Calu3 (cell line): ENCODE data around the gene XIAP. TPM values are rescaled to one million over a fixed set of nuclear protein-coding genes. Genes with fewer than 3 reads are reported as not detected.
A peak's percentile ranks its signal among the peaks of the same experiment; 100 is the strongest.

ENCODE experiments used
- BruUV-seq: library from RNA; stranded (reverse); fragments of 400-500 nt; replicated peaks from 2 replicates; lab custom pipeline; 2021; lab: Mats Ljungman, UMichigan
- CTCF ChIA-PET: fragments of 300-600 bp; sonication (Branson Sonifier 250); formaldehyde crosslinking; loops from one replicate; lab custom pipeline; 2022; ENCODE audit warnings: antibody characterized with exemption; lab: Charles Lee
- DNase-seq: peaks from one replicate; pipeline ENCODE4 v3.0.0; 2022
- H3K27ac Mint-ChIP-seq: one replicate; pipeline ENCODE4 v1.8.0; 2022; ENCODE audit warnings: mixed read lengths; ENCODE audit not compliant: unreplicated experiment
- H3K27me3 Mint-ChIP-seq: one replicate; pipeline ENCODE4 v1.8.0; 2022; ENCODE audit warnings: mixed read lengths; ENCODE audit not compliant: unreplicated experiment
- H3K36me3 Mint-ChIP-seq: one replicate; pipeline ENCODE4 v1.8.0; 2022; ENCODE audit warnings: mild to moderate bottlenecking, moderate library complexity, mixed read lengths; ENCODE audit not compliant: insufficient read depth, unreplicated experiment
- H3K4me1 Mint-ChIP-seq: one replicate; pipeline ENCODE4 v1.8.0; 2022; ENCODE audit warnings: mild to moderate bottlenecking, low read depth, mixed read lengths; ENCODE audit not compliant: unreplicated experiment
- H3K4me3 Mint-ChIP-seq: one replicate; pipeline ENCODE4 v1.8.0; 2022; ENCODE audit warnings: mild to moderate bottlenecking, low read depth, moderate library complexity, mixed read lengths; ENCODE audit not compliant: unreplicated experiment
- H3K9me3 Mint-ChIP-seq: one replicate; pipeline ENCODE4 v1.8.0; 2022; ENCODE audit warnings: low read depth, mixed read lengths; ENCODE audit not compliant: unreplicated experiment
- CTCF ChIP-seq: fragments of 200-600 bp; IDR thresholded peaks from one replicate; pipeline ENCODE4 v1.8.0; 2022; ENCODE audit warnings: antibody characterized with exemption; ENCODE audit not compliant: unreplicated experiment
- intact Hi-C: fragments of 100-400 bp; cut with micrococcal nuclease; formaldehyde crosslinking; loops from one replicate; pipeline ENCODE4 v1.10.0; 2022; ENCODE audit not compliant: unreplicated experiment
- total RNA-seq: library from RNA; stranded (reverse); gene quantifications from 2 replicates; pipeline ENCODE4 v1.2.3, GENCODE V29; 2022

XIAP gene
- total RNA-seq, 1 experiment from 2014 or later, result 62.8 TPM

DNA sequence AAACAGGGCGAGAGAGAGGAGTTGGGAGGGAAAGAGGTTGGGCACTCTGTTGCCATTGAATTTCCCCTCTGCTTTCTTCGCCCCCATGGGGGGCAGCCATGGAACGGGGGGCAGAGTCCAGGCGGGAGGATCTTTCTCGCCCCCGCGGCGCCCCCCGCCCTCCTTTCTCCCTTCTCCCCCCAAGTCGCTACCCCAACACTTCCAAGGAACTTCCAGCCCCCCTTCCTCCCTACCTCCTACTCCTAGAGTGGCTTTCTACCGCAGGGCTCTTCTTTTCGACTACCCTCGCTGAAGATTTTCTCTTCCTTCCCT, 101.1 kb downstream of the XIAP start:
- Mint-ChIP-seq H3K27me3 (no peaks in the 10 kb centered on the region), H3K4me1 (peaks cover 9% of the 10 kb centered on the region), H3K9me3 (no peaks in the 10 kb centered on the region), H3K4me3 (peak overlapping the region; percentile 97), H3K27ac (peak overlapping the region; percentile 100), H3K36me3 (peaks cover 57% of the 10 kb centered on the region)
- intact Hi-C loops, result loop anchor here (5.0 kb wide), 3 partner anchors 44 to 129 kb away; no protein-coding TSS in a partner anchor
- no peak for DNase-seq
- CTCF ChIA-PET, result interaction anchor here (0.6 to 2.5 kb wide), 2 partner anchors 16 to 82 kb away, joined by 3 to 26 read pairs; no protein-coding TSS in a partner anchor
- no peak for TF ChIP-seq CTCF
- BruUV-seq, result TSS peak; percentile 19

DNA sequence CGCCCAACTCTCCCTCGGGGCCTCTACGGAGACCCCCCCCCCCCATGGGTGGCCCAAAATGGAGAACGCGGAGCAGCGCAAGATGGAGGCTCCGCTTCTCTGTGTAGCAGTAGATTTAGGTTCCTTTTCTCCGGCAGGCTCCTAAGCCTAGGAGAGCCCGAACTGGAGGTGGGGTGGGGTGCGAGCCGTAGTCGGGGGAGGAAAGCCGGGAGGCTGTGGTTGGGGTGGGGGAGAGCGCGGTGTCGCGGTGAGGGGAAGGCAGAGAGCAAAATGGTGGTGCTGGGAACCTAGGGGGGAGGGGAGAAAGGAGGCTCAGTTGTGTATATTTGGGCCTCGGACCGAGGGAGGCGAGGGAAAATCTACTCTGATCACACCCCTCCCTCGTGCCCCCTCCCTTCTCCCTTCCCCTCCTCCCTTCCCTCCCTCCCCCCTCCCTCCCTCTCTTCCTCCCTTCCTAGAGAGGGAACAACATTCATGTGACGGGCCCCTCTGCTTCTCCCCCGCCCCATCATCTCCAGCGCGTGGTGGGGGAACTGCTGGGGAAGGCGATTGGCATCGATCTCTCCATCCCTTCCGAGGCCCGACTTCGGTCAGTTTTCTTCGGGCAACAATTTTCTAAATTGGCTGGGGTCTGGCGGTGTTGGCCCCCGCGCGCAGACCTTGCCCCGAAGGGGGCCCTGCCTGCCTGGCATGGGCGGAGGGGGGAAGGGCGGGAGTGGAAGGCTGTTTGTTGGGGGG, 101.6 kb downstream of the XIAP start, which contains the start of gene STAG2:
Gene STAG2 (plus strand): TSS at position 439 of the 738 bp plus-strand sequence. CDS start 60,922 bp downstream, outside the sequence.
- H3K27ac Mint-ChIP-seq, result peak within 1 kb of the TSS; percentile 100
- intact Hi-C loops, result loop anchor here (2.0 to 5.0 kb wide), 4 partner anchors 15 to 129 kb away; no protein-coding TSS in a partner anchor
- no TSS peak for BruUV-seq

GRCh38 chrX:123962006-123962467, 102.2 kb downstream of the XIAP start:
- BruUV-seq, result no TSS peak
- Mint-ChIP-seq H3K27me3 (no peaks in the 10 kb centered on the region), H3K9me3 (no peaks in the 10 kb centered on the region), H3K27ac (peak overlapping the region; percentile 100), H3K4me1 (peaks cover 9% of the 10 kb centered on the region), H3K4me3 (peak overlapping the region; percentile 97), H3K36me3 (peaks cover 57% of the 10 kb centered on the region)
- CTCF ChIA-PET, result interaction anchor here (0.7 to 2.0 kb wide), 2 partner anchors 15 to 18 kb away, joined by 3 to 15 read pairs; no protein-coding TSS in a partner anchor
- no peak for TF ChIP-seq CTCF
- DNase-seq, result no peak
- intact Hi-C loops, result loop anchor here (2.0 to 5.0 kb wide), 4 partner anchors 15 to 130 kb away; no protein-coding TSS in a partner anchor

More for the DNA sequence above, 101.6 kb downstream of the XIAP start, which contains the start of gene STAG2:
- CTCF ChIA-PET, result interaction anchor here (2.0 to 2.5 kb wide), 2 partner anchors 15 kb away, joined by 15 to 26 read pairs; no protein-coding TSS in a partner anchor
- peak; percentile 80 for DNase-seq
- peaks cover 9% of the 10 kb centered on the region for H3K4me1 Mint-ChIP-seq
- H3K9me3 Mint-ChIP-seq, result no peaks in the 10 kb centered on the region
- H3K4me3 Mint-ChIP-seq, result peak within 1 kb of the TSS; percentile 97
- no peak for TF ChIP-seq CTCF
- H3K27me3 Mint-ChIP-seq, result no peaks in the 10 kb centered on the region
- H3K36me3 Mint-ChIP-seq, result peaks cover 57% of the 10 kb centered on the region

GRCh38 chrX:123962794-123963373, 103.0 kb downstream of the XIAP start:
- peak overlapping the region; percentile 97 for H3K4me3 Mint-ChIP-seq
- H3K27ac Mint-ChIP-seq, result peak overlapping the region; percentile 100
- H3K36me3 Mint-ChIP-seq, result peaks cover 57% of the 10 kb centered on the region
- no peaks in the 10 kb centered on the region for H3K9me3 Mint-ChIP-seq
- CTCF ChIA-PET, result interaction anchor here (0.7 to 2.0 kb wide), 2 partner anchors 14 to 17 kb away, joined by 3 to 15 read pairs; no protein-coding TSS in a partner anchor
- H3K4me1 Mint-ChIP-seq, result peaks cover 9% of the 10 kb centered on the region
- no peak for TF ChIP-seq CTCF
- intact Hi-C loops, result loop anchor here (2.0 to 5.0 kb wide), 4 partner anchors 14 to 131 kb away; no protein-coding TSS in a partner anchor
- no peaks in the 10 kb centered on the region for H3K27me3 Mint-ChIP-seq
- DNase-seq, result peak; percentile 89
- BruUV-seq, result no TSS peak

Other genes starting within 250 kb of the XIAP start
- 107 and 112 TPM in 2 replicates for gene THOC2, start 127.0 kb upstream of the XIAP start, total RNA-seq
- gene STAG2, start 101.7 kb downstream of the XIAP start, total RNA-seq, result 74.2 and 79.6 TPM in 2 replicates